GM19239 (cell line): ENCODE data around the gene ORAI3.
"Not testable (repeated sequence)": the region's sequence is repeated elsewhere in the genome, so short reads cannot be mapped to it uniquely, and the experiment has no call there.

ENCODE experiments used
- DNase-seq: peaks from one replicate; pipeline ENCODE4 v3.0.0; 2011; ENCODE audit warnings: low spot score; ENCODE audit not compliant: insufficient read length
- FAIRE-seq: peaks from 2 replicates; lab custom pipeline; 2011; peaks lifted over from hg19 to GRCh38; lab: Jason Lieb, UNC

The ORAI3 gene

DNA sequence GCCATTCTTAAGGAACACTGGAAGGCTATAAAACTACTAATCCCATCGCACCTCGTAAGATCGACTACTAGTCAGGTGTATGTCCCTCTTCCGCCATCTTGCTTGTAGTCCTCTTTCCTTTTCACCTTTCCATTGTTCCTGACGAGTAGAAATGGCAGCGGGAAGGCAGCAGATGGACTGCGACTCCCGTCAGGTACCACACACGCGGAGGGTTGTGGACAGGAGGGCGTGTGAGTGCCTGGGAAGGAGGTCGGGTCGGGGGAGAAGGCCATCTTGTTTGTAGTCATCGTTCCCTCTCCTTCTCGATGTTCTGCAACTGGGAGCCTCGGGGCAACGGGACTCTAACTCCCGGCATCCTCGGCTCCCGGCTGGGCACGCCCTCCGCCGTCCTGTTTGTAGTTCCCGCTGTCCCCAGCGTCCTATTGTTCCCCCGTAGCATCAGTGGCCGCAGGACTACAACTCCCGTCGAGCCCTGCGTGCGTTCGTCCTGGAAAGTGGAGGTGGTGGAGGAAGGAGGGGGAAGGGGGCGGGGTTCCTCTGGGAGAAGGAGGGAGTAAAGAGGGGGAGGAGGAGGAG lies 25.8 kb upstream of the ORAI3 start:
- FAIRE-seq: no peak
- DNase-seq: peak; percentile 98

DNA sequence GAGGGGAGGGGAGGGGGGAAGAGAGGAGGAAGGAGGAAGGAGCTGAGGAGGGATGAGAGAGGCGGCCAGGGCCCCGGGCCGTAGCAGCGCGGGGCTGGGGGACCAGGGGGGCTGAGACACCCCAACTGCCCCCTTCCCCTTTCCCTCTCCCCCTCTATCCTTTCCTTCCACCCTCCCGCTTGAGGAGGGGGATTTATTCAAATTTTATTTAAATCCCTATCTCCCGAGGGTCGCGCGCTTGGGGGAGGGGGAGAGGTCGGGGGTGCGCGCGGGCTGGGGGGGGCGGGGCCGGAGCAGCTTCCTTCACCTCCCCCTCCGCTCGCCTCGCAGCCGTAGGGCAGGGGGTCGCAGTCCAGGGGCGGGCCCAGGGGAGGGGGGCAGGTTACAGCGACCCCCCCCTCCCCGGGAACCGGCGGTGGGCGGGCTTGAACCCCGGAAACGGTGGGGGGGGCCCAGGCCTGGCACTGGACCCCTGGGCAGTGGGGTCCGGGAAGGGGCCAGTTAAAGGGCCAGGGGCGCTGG lies 25.3 kb upstream of the ORAI3 start, which contains the start of gene FBXL19:
TSS of gene FBXL19 (plus strand) at position 19 of the 522 bp plus-strand sequence. CDS start 2,183 bp downstream, outside the sequence.
- no peak for FAIRE-seq
- no peak for DNase-seq

DNA sequence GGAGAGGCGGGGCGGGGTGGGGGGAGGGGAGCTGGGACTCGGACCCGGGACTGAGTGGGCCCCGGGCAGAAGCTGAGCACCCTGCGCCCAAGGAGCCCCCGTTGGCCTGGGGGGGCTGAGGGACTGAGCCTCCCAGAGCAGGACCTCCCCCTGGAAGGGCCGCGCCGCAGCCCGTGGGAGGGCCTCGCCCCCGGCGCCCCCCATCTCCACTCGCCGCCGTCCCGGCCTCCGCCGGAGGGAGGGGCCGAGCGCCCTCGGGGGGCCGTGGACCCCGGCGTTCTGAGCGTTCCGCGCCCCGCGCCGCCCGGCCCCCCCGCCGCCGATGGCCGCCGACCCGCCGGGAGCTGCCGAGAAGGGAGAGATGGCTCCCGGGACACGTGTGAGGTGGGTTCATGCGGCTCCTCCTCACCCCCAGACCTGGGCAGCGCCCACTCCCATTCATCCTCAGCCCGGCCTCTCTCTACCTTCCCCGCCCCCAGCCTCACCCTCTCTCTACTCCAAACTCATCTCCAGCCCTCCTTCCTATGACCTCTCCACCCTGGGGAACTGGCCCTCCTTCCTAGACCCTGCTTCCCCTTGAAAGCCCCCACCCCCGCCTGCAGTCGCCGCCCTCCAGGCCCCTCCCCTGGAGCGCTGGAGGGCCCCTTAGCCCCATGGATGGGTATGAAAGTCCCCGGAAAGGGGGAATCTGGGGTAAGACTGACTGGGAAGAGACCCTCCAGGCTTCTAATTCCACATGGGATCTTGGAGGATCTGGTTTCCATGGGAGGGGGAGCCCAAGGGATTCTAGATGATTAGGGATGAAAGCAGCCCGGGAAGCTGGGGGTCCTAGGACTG lies 24.6 kb upstream of the ORAI3 start:
- FAIRE-seq (no peak), DNase-seq (no peak)

GRCh38 chr16:30924913-30925631 lies 23.8 kb upstream of the ORAI3 start:
- DNase-seq: no peak
- no peak for FAIRE-seq

DNA sequence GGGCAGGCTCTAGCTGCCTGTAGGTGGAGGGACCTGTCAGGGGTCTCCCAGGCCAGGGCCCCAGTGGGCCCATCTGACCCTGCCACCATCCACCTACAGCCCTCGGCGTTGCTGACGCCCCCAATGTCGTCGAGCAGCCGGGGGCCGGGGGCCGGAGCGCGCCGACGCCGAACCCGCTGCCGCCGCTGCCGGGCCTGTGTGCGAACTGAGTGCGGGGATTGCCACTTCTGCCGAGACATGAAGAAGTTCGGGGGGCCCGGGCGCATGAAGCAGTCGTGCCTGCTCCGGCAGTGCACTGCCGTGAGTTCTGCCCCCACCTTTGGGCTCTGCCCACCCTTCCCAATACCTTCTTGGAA lies 23.3 kb upstream of the ORAI3 start:
- FAIRE-seq (no peak), DNase-seq (no peak)

DNA sequence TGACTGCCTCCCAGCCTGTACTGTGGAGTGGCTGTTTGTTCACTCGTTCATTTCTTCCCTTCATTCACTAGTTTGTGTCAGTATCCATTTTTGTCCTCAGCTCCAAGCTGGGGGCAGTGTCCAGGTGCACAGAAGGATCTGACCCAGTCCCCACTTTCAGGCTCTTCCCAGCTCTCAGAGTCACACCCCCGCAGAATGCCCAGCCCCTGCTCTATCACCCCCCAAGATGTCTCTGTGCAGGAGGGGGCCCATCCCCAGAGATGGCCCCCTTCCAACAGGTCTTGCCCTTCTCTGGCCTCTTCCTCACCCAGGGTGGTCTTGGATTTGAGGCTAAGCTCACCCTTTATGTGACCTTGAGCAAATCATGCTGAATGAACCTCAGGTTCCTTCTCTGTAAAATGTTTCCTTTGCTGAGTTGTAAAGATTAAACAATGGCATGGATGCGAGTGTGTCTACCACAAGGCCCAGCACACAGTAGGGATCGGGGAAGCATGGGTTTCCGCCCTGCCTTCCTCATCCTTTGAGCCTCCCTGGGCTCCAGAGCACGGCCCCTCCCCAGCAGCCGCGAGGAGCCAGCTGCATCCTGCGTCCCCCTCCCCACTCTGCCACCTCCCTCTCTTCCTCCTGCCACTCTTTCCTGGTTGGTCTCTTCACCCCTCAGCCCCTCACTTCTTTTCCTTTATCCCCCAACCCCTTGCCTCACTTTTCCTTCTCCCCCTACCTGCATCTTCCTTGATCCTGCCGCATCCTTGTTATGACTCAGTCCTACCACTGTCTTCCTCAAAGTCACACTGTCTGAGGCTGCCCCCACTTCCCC lies 22.7 kb upstream of the ORAI3 start:
- DNase-seq: no peak
- FAIRE-seq: no peak

DNA sequence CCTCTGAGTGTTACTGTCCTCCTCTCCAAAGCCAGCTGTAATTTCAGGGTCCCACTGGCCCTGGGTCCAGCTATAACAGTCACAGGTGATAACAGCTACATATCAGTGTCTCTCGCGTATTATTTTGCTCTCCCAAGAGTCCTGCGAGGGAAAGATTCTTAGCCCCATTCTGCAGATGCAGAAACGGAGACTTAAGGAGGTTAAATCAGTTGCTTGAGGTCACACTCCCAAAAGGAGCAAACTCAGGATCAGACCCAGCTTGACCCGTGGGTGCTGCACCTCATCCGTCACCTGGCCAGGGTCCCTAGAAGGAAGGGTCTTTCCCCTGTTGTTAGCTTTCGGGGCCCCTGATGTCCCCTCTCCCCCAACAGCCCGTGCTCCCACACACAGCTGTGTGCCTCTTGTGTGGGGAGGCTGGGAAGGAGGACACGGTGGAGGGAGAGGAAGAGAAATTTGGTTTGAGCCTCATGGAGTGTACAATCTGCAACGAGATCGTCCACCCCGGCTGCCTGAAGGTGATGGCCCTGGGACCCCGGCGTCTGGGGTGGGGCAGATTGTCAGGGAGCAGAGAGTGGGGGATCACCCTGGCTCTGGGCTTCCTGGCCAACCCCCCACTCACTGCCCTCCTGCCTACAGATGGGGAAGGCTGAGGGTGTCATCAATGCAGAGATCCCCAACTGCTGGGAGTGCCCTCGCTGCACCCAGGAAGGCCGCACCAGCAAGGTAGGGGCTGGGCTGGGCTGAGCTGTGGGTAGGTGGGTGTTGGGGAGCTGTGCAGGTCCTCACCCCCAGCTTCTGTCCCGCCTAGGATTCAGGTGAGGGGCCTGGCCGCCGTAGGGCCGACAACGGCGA lies 21.7 kb upstream of the ORAI3 start:
- FAIRE-seq: peak; percentile 28
- no peak for DNase-seq

DNA sequence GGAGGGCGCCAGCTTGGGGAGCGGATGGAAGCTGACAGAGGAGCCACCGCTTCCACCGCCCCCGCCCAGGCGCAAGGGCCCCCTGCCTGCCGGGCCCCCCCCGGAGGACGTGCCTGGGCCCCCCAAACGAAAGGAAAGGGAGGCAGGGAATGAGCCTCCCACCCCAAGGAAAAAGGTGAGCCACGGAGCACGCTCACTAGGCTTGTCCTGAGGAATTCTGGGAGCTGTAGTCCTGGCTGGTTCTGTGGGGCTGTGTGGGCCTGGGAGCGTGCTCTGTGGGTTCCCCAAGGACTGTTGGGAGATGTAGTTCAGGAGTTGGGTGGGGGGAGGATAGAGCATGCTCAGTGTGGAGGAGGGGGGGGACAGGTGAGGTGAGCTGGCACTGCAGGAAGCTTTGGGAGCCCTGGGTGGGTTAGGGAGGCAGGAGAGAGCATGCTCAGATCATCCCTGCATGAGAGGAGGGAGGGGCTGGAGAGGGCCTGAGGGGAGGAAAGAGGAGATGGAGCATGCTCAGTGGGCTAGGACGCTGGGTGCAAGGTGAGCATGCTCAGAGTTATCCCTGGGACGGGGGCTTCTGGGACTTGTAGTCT lies 21.0 kb upstream of the ORAI3 start:
- DNase-seq (no peak), FAIRE-seq (peak; percentile 71)

DNA sequence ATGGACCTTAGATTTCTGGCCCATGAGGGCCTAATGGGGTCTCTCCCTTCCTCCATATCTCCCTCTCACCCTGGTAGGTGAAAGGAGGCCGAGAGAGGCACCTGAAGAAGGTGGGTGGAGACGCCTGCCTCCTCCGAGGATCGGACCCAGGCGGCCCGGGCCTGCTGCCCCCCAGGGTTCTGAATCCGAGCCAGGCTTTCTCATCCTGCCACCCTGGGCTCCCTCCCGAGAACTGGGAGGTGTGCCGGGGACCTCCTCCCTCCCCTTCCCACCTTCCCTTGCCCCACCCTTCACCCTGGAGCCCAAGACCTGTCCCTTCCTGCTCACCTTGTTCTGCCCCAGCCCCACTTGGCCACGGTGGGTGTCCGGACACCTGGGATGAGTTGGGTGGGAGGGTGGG lies 20.5 kb upstream of the ORAI3 start:
- DNase-seq (no peak), FAIRE-seq (no peak)

- FAIRE-seq (no peak), DNase-seq (no peak)
These were observed 19.7 kb upstream of the ORAI3 start for GRCh38 chr16:30929167-30929566.

GRCh38 chr16:30930160-30930571 lies 18.7 kb upstream of the ORAI3 start:
- FAIRE-seq (no peak), DNase-seq (no peak)

- DNase-seq (no peak), FAIRE-seq (no peak)
These were observed 17.7 kb upstream of the ORAI3 start for GRCh38 chr16:30931068-30931650.

DNA sequence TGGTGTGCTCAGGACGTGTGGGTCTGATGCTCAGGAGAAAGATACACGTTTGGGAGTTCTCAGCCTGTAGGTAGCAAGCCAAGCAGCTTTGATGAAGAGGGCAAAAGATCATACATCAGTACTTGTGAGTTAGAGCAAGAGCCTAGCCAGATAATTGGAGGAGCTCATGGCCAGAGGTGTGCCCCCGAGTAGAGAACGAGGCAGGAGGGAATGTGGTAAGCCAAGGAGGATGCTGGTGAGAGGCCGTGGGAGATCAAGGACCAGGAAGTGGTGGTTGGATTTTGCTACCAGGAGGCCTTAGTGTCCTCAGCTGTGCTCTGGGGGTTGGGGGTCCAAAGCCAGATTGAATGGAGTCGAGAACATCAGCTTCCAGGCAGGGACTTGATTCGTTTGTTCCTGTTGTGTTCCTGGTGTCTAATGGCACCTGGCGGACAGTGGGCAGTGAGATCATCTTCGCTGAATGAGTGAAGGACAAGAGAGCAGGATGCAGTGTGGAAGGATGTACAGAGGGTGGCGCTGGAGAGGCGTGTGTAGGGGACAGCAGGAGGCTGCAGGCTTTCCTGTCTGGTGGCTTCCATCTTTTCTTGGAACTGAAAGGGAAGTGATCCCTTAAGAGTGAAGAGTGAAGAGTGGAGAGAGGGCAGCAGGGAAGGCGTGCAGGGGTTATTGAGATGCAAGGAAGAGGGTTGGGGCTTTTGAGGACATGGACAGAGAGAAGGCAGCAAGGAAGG lies 13.9 kb upstream of the ORAI3 start:
- FAIRE-seq (no peak), DNase-seq (no peak)

DNA sequence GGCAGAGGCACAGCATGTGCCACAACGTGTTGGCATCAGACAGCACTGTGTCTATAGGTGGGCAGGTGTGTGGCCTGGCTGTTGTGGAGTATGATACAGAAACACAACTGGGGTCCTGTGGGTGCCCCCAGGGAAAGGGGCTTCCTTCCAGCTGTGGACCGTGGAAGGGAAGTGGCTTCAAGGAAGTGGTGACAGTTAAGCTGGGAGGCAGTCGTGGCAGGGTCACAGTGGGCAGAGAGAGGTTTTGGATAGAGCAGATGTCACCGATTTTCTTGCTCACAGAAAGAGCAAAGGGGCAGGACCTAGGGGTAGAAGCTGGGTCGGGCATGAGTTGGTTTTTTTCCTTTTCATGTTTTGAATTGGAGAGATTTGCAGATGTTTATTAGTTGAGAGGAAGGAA lies 11.2 kb upstream of the ORAI3 start:
- no peak for DNase-seq
- no peak for FAIRE-seq

GRCh38 chr16:30939571-30939970 lies 9.3 kb upstream of the ORAI3 start:
- not testable (repeated sequence) for DNase-seq, FAIRE-seq

DNA sequence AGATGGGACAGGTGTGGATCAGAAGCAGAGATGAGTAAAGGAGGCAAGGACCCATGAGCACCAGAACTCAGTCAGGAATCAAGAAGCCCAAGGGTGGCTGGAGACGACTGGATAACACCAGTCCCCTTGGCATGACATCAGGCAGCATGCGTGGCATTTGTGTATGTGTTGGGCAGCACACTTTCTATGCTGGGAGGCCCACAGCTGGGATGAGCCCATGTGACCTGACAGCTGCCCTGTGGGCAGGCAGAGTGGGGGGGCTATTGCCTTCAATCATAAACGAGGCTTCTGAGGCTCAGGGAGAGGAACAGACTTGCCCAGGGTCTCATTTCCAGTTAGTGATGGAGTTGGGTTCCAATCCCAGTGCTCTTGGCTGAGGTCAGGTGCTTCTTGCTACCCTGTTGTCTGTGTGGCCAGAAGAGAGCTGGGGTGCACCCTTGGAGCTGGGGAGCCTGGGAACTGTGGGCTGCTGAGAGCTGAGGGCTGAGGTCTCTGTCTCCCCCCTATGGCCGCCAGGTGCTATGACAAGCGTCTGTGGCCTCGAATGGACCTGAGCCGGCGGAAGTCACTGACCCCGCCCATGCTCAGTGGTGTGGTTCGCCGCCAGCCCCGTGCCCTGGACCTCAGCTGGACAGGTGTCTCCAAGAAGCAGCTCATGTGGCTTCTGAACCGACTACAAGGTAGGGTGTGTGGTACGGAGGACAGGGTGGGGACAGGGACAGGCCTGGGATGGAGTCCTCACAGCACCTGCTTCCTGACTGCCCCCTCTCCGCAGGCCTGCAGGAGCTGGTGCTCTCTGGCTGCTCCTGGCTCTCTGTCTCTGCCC lies 7.1 kb upstream of the ORAI3 start:
- peak; percentile 94 for DNase-seq
- peak; percentile 87 for FAIRE-seq

GRCh38 chr16:30942426-30942806 lies 6.5 kb upstream of the ORAI3 start:
- FAIRE-seq: no peak
- DNase-seq: no peak
